ENCODE measurements around the gene BST1.

Gene BST1

GRCh38 chr4:15694431-15694830 is 8.4 kb upstream of the BST1 start:
- DNase-seq (ENCODE audit: insufficient read length, low spot score) (no peak), FAIRE-seq (no peak)
- no peak for TF ChIP-seq CTCF (IDR thresholded peaks at IDR 0.05; ENCODE audit: insufficient read depth, missing control alignments)

- DNase-seq (ENCODE audit: insufficient read length, low spot score) (no peak), FAIRE-seq (no peak)
- no peak for TF ChIP-seq CTCF (IDR thresholded peaks at IDR 0.05; ENCODE audit: insufficient read depth, missing control alignments)
Observed at GRCh38 chr4:15695240-15695699, 7.6 kb upstream of the BST1 start.

GRCh38 chr4:15695729-15696128 is 7.1 kb upstream of the BST1 start:
- FAIRE-seq (no peak), DNase-seq (ENCODE audit: insufficient read length, low spot score) (no peak)
- no peak for TF ChIP-seq CTCF (IDR thresholded peaks at IDR 0.05; ENCODE audit: insufficient read depth, missing control alignments)

- TF ChIP-seq CTCF (IDR thresholded peaks at IDR 0.05; ENCODE audit: insufficient read depth, missing control alignments): no peak
- FAIRE-seq (no peak), DNase-seq (ENCODE audit: insufficient read length, low spot score) (no peak)
Observed at GRCh38 chr4:15696866-15697265, 6.0 kb upstream of the BST1 start.

GRCh38 chr4:15703439-15703838 is 574 bp downstream of the BST1 start:
- TF ChIP-seq CTCF (IDR thresholded peaks at IDR 0.05; ENCODE audit: insufficient read depth, missing control alignments): no peak
- FAIRE-seq (no peak), DNase-seq (ENCODE audit: insufficient read length, low spot score) (no peak)

GRCh38 chr4:15704129-15704528 is 1.3 kb downstream of the BST1 start:
- TF ChIP-seq CTCF (IDR thresholded peaks at IDR 0.05; ENCODE audit: insufficient read depth, missing control alignments): no peak
- FAIRE-seq: no peak
- DNase-seq (ENCODE audit: insufficient read length, low spot score): no peak

GRCh38 chr4:15706646-15707362 is 3.9 kb downstream of the BST1 start:
- FAIRE-seq (no peak), DNase-seq (ENCODE audit: insufficient read length, low spot score) (no peak)
- no peak for TF ChIP-seq CTCF (IDR thresholded peaks at IDR 0.05; ENCODE audit: insufficient read depth, missing control alignments)
